Suprapubic skin (tissue), 4 donors: Measurements from ENCODE around the gene JMY.

Source experiments
- CTCF ChIP-seq, 2 donors: fragments of 200-600 bp in 1 of 2; fragments of 450-650 bp in 1 of 2; sonication (generic) in 1 of 2; IDR thresholded peaks; one replicate each; pipeline ENCODE4 v1.5.1; 2016 to 2019; ENCODE audit warnings: antibody characterized with exemption in 2 of 2, mild to moderate bottlenecking in 1 of 2, moderate library complexity in 1 of 2
- EP300 ChIP-seq: sonication (generic); formaldehyde crosslinking; IDR thresholded peaks from one replicate; pipeline ENCODE4 v1.6.1; 2017; ENCODE audit warnings: antibody characterized with exemption
- POLR2A ChIP-seq, 2 donors: fragments of 450-650 bp; IDR thresholded peaks; one replicate each; pipeline ENCODE4 v1.6.1; 2017; ENCODE audit warnings: antibody characterized with exemption in 2 of 2, mild to moderate bottlenecking in 2 of 2, moderate library complexity in 2 of 2
- POLR2AphosphoS5 ChIP-seq, 3 donors: sonication (generic); formaldehyde crosslinking; IDR thresholded peaks; one replicate each; pipeline ENCODE4 v1.6.1; 2017; ENCODE audit warnings: antibody characterized with exemption in 3 of 3

- TF ChIP-seq POLR2A (IDR thresholded peaks at IDR 0.05), result no peak
- no peak for TF ChIP-seq CTCF (IDR thresholded peaks at IDR 0.05)
- TF ChIP-seq EP300, result no peak
- no peak for TF ChIP-seq POLR2AphosphoS5 (IDR thresholded peaks at IDR 0.05)
These were observed 114.0 kb downstream of the JMY start for GRCh38 chr5:79349881-79350280.
